OCI-LY3 (cell line): ENCODE results near the gene MPPED1.

Experiments
- H2AFZ ChIP-seq: fragments of 200-600, 300-600 bp; shearing (Covaris generic); 2 replicates; pipeline ENCODE4 v1.6.0; 2014; ENCODE audit warnings: antibody characterized with exemption, low read depth, low read length
- H3K27ac ChIP-seq: fragments of 200-600, 300-600 bp; sonication (generic); 2 replicates; pipeline ENCODE4 v1.5.1; 2014; ENCODE audit warnings: mild to moderate bottlenecking, low read length, moderate library complexity, mixed read lengths
- H3K27me3 ChIP-seq: fragments of 200-600, 300-600 bp; sonication (generic); 2 replicates; pipeline ENCODE4 v1.6.1; 2014; ENCODE audit warnings: low read depth, low read length, mixed read lengths
- H3K36me3 ChIP-seq: fragments of 200-600, 300-600 bp; sonication (generic); replicated peaks from 2 replicates; pipeline ENCODE3; 2014; ENCODE audit warnings: low read depth, low read length, mixed read lengths
- H3K4me1 ChIP-seq: fragments of 300-600, 200-600 bp; sonication (generic); 2 replicates; pipeline ENCODE4 v1.6.1; 2014; ENCODE audit warnings: low read length, mixed read lengths
- H3K4me2 ChIP-seq: fragments of 200-600, 300-600 bp; sonication (generic); 2 replicates; pipeline ENCODE4 v1.6.1; 2014; ENCODE audit warnings: low read length, mixed read lengths
- H3K4me3 ChIP-seq: fragments of 300-600, 200-600 bp; sonication (generic); 2 replicates; pipeline ENCODE4 v1.5.1; 2014; ENCODE audit warnings: antibody characterized with exemption, mild to moderate bottlenecking, low read length, moderate library complexity
- H3K79me2 ChIP-seq: fragments of 300-600, 200-600 bp; shearing (Covaris generic); 2 replicates; pipeline ENCODE4 v1.6.1; 2014; ENCODE audit warnings: mild to moderate bottlenecking, low read length, mixed read lengths
- H3K9ac ChIP-seq: fragments of 300-600, 200-600 bp; shearing (Covaris generic); 2 replicates; pipeline ENCODE4 v1.6.0; 2014; ENCODE audit warnings: mild to moderate bottlenecking, low read length, moderate library complexity
- H3K9me3 ChIP-seq: fragments of 200-600, 300-600 bp; shearing (Covaris generic); 2 replicates; pipeline ENCODE4 v1.6.1; 2014; ENCODE audit warnings: low read length, mixed read lengths; ENCODE audit not compliant: insufficient read depth
- H4K20me1 ChIP-seq: fragments of 200-600, 300-600 bp; sonication (generic); 2 replicates; pipeline ENCODE4 v1.6.1; 2016; ENCODE audit warnings: low read length, mixed read lengths; ENCODE audit not compliant: insufficient read depth
- EZH2phosphoT487 ChIP-seq: fragments of 200-600 bp; shearing (Covaris generic); IDR thresholded peaks from 2 replicates; pipeline ENCODE4 v1.6.1; 2018; ENCODE audit warnings: antibody characterized with exemption, mixed run types, low read depth
- TF ChIP-seq, protein P1 (sequence below): fragments of 200-600, 300-600 bp; sonication (generic); IDR thresholded peaks from 2 replicates; pipeline ENCODE4 v1.5.1; 2014; ENCODE audit warnings: antibody characterized with exemption, low read length, low read depth

Gene MPPED1

GRCh38 chr22:43521716-43522115 is 109.9 kb downstream of the MPPED1 start:
- H4K20me1 ChIP-seq = no peaks in the 10 kb centered on the region
- H3K79me2 ChIP-seq = no peaks in the 10 kb centered on the region
- H3K4me1 ChIP-seq = peaks cover 14% of the 10 kb centered on the region
- no peak overlapping the region for H2AFZ ChIP-seq
- no peak overlapping the region for H3K4me3 ChIP-seq
- peaks cover 16% of the 10 kb centered on the region for H3K27me3 ChIP-seq
- no peak overlapping the region for H3K4me2 ChIP-seq
- no peaks in the 10 kb centered on the region for H3K9me3 ChIP-seq
- no peaks in the 10 kb centered on the region for H3K36me3 ChIP-seq
- no peak overlapping the region for H3K27ac ChIP-seq
- H3K9ac ChIP-seq = no peak overlapping the region
- no peak for TF ChIP-seq EZH2phosphoT487
- TF ChIP-seq, protein P1, sequence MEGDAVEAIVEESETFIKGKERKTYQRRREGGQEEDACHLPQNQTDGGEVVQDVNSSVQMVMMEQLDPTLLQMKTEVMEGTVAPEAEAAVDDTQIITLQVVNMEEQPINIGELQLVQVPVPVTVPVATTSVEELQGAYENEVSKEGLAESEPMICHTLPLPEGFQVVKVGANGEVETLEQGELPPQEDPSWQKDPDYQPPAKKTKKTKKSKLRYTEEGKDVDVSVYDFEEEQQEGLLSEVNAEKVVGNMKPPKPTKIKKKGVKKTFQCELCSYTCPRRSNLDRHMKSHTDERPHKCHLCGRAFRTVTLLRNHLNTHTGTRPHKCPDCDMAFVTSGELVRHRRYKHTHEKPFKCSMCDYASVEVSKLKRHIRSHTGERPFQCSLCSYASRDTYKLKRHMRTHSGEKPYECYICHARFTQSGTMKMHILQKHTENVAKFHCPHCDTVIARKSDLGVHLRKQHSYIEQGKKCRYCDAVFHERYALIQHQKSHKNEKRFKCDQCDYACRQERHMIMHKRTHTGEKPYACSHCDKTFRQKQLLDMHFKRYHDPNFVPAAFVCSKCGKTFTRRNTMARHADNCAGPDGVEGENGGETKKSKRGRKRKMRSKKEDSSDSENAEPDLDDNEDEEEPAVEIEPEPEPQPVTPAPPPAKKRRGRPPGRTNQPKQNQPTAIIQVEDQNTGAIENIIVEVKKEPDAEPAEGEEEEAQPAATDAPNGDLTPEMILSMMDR = no peak

DNA sequence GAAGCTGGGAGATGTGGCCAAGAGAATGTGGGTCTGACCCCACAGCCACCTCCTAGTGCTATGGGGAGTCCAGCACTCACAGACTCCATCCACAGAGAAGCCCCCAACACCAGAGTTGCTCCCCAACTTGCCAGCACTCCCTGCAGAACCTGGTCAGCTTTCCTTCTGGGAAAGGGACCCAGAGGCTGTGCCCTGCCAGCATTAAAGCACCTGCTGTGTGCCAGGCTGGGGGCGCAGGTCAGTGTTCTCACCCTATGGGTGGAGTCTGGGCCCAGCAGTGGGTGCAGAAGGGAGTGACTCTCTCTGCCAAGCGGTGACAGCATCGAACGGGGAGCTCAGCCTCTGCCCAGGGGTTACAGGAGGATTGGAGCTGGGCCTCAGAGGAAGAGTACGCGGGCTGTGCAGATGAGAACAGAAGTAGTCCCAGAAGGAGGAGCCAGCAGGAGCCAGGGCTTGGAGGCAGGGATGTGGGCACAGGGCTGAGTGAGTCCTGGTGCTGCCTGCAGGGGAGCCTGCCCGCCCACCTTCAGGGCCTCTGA is 114.4 kb downstream of the MPPED1 start:
- H3K79me2 ChIP-seq = no peaks in the 10 kb centered on the region
- no peak overlapping the region for H3K4me2 ChIP-seq
- H3K9me3 ChIP-seq = no peaks in the 10 kb centered on the region
- H4K20me1 ChIP-seq = no peaks in the 10 kb centered on the region
- H3K36me3 ChIP-seq = no peaks in the 10 kb centered on the region
- no peak overlapping the region for H3K4me3 ChIP-seq
- TF ChIP-seq, protein P1 = no peak
- no peak for TF ChIP-seq EZH2phosphoT487
- H3K27me3 ChIP-seq = peaks cover 5% of the 10 kb centered on the region; the same call in 1 of the 2 replicates
- no peak overlapping the region for H2AFZ ChIP-seq
- H3K9ac ChIP-seq = no peak overlapping the region
- no peak overlapping the region for H3K27ac ChIP-seq
- H3K4me1 ChIP-seq = peaks cover 4% of the 10 kb centered on the region

GRCh38 chr22:43526946-43527345 is 115.1 kb downstream of the MPPED1 start:
- Histone ChIP-seq H2AFZ (no peak overlapping the region), H3K36me3 (no peaks in the 10 kb centered on the region), H3K27ac (no peak overlapping the region), H4K20me1 (no peaks in the 10 kb centered on the region), H3K4me3 (no peak overlapping the region), H3K27me3 (peaks cover 11% of the 10 kb centered on the region; the same call in 1 of the 2 replicates), H3K9me3 (no peaks in the 10 kb centered on the region), H3K79me2 (no peaks in the 10 kb centered on the region), H3K9ac (no peak overlapping the region), H3K4me1 (no peaks in the 10 kb centered on the region), H3K4me2 (no peak overlapping the region)
- TF ChIP-seq, protein P1 = no peak
- no peak for TF ChIP-seq EZH2phosphoT487

DNA sequence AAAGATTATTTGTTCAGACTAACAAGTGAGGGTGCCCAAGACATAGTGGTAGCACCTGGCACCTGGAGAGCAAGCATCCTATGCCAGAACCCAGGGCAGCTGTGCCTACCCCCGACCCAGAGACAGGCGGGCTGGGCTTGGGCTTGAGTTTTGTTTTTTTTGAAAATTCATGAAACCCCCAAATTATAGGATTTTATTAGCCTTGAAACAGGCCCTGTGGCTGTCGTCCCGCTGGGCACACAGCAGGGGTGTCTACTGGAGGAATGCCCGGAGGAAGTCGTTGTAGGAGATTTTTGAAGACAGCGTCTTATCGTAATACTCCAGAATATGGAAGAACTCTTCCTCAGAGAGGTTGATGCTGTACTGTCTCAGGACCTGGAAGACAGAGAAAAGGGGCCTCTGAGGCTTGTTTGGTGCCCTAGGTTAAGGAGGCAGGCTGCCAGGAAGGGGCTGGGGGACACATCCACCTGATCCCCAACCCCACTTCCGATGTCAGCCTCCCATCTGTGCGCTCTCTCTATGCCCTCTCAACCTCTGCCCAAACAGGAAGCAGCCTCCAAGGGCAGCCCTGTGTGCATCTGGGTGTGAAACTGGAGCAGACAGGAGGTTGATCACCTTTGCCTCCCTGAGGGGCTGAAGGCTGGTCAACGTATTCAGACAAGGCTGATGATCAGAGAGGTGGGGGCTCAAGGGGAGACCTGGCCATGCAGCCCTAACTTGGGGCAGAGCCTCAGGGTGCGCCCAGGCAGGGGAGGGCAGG is 117.0 kb downstream of the MPPED1 start:
- Histone ChIP-seq H3K4me1 (no peaks in the 10 kb centered on the region), H3K79me2 (no peaks in the 10 kb centered on the region), H3K4me2 (no peak overlapping the region), H3K36me3 (no peaks in the 10 kb centered on the region), H2AFZ (no peak overlapping the region), H4K20me1 (no peaks in the 10 kb centered on the region), H3K27me3 (peaks cover 11% of the 10 kb centered on the region; the same call in 1 of the 2 replicates), H3K27ac (no peak overlapping the region), H3K9ac (no peak overlapping the region), H3K4me3 (no peak overlapping the region), H3K9me3 (no peaks in the 10 kb centered on the region)
- TF ChIP-seq, protein P1 = no peak
- TF ChIP-seq EZH2phosphoT487 = no peak
